Measurements from ENCODE around the gene ESYT3.

DNA sequence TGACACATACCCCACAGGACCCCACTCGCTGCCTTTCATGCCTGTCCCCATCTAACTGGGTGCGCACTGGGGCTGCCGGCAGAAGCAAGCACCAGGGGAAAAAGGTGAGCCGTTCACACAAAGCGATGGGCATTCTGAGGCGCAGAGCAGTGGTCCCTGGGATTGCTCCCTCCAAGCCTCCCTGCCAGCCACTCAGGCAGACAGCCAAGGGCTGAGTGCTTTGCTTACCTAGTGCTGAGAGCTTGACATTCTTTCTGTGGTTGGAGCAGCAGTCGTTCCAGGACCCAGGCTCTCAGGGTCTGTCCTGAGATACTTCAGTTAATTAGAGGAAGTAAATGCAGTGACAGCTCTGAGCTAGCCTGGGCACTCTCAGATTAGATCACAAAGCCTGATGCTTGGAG is 5.7 kb downstream of the ESYT3 start:
- TF ChIP-seq CREB1 (IDR thresholded peaks at IDR 0.05; ENCODE audit: low read depth) = no peak
- TF ChIP-seq ZBTB7A (IDR thresholded peaks at IDR 0.05; ENCODE audit: low read depth) = no peak
- no peak for TF ChIP-seq EP300 (IDR thresholded peaks at IDR 0.05; ENCODE audit: borderline replicate concordance)
- no peak for TF ChIP-seq CEBPB (IDR thresholded peaks at IDR 0.05)
- no peak for TF ChIP-seq EGR1 (IDR thresholded peaks at IDR 0.05)
- no peak for TF ChIP-seq YY1 (IDR thresholded peaks at IDR 0.05; ENCODE audit: low read depth)
- no peak for TF ChIP-seq RAD21 (IDR thresholded peaks at IDR 0.05; ENCODE audit: low read depth)
- TF ChIP-seq TAF1 (IDR thresholded peaks at IDR 0.05; ENCODE audit: low read depth) = no peak
- TF ChIP-seq FOXM1 (IDR thresholded peaks at IDR 0.05; ENCODE audit: borderline replicate concordance, low read depth) = no peak

Measured in Ishikawa (cell line).